ENCODE results near the gene TMC1. TPM values are rescaled to one million over a fixed set of nuclear protein-coding genes. Genes with fewer than 3 reads are reported as not detected.

The TMC1 gene
- total RNA-seq, 1 experiment from 2014 or later = 0.36 TPM

DNA sequence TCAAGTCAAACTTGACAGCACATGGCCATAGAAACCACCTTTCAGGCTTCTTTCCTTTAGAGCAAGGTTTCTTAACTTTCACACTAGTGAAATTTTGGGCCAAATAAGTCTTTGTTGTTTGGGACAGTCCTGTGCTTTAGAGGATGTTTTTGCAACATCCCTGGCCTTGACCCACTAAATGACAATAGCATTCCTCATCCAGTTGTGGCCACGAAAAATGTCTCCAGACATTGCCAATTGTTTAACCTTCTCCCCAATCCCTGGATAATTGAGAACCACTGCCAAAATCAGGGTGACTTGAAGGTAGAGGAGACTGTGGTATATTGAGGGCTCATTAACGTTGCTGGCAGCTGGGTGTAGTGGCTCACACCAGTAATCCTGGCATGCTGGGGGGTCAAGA lies 359.4 kb downstream of the TMC1 start:
- BruUV-seq (replicated peaks) = no TSS peak
- ATAC-seq (no peak), DNase-seq (ENCODE audit: low read depth, low spot score) (no peak)
- intact Hi-C loops (cut with micrococcal nuclease; ENCODE audit: unreplicated experiment) = no loop called here
- Histone ChIP-seq H3K4me3 (ENCODE audit: low read depth in 2 of 2, low read length in 2 of 2) (no peak overlapping the region), H3K9me3 (ENCODE audit: control insufficient read depth, insufficient read depth, low read depth, low read length) (no peaks in the 10 kb centered on the region), H3K36me3 (ENCODE audit: control insufficient read depth, insufficient read depth, low read length) (no peaks in the 10 kb centered on the region), H3K27ac (ENCODE audit: low read length) (no peak overlapping the region), H3K27me3 (ENCODE audit: control insufficient read depth, insufficient read depth, low read length) (no peaks in the 10 kb centered on the region), H3K4me1 (ENCODE audit: control insufficient read depth, insufficient read depth, low read length) (no peaks in the 10 kb centered on the region)
- TF ChIP-seq POLR2AphosphoS5 (IDR thresholded peaks at IDR 0.05; ENCODE audit: low read depth, low read length) = no peak
- no peak for TF ChIP-seq TCF7L2 (IDR thresholded peaks at IDR 0.05; ENCODE audit: low read depth, low read length)
- TF ChIP-seq, protein P1, sequence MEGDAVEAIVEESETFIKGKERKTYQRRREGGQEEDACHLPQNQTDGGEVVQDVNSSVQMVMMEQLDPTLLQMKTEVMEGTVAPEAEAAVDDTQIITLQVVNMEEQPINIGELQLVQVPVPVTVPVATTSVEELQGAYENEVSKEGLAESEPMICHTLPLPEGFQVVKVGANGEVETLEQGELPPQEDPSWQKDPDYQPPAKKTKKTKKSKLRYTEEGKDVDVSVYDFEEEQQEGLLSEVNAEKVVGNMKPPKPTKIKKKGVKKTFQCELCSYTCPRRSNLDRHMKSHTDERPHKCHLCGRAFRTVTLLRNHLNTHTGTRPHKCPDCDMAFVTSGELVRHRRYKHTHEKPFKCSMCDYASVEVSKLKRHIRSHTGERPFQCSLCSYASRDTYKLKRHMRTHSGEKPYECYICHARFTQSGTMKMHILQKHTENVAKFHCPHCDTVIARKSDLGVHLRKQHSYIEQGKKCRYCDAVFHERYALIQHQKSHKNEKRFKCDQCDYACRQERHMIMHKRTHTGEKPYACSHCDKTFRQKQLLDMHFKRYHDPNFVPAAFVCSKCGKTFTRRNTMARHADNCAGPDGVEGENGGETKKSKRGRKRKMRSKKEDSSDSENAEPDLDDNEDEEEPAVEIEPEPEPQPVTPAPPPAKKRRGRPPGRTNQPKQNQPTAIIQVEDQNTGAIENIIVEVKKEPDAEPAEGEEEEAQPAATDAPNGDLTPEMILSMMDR (IDR thresholded peaks at IDR 0.05) = no peak
- no peak for TF ChIP-seq SIN3A (IDR thresholded peaks at IDR 0.05; ENCODE audit: borderline replicate concordance, insufficient read depth, low read depth, low read length)
- TF ChIP-seq, protein P2, sequence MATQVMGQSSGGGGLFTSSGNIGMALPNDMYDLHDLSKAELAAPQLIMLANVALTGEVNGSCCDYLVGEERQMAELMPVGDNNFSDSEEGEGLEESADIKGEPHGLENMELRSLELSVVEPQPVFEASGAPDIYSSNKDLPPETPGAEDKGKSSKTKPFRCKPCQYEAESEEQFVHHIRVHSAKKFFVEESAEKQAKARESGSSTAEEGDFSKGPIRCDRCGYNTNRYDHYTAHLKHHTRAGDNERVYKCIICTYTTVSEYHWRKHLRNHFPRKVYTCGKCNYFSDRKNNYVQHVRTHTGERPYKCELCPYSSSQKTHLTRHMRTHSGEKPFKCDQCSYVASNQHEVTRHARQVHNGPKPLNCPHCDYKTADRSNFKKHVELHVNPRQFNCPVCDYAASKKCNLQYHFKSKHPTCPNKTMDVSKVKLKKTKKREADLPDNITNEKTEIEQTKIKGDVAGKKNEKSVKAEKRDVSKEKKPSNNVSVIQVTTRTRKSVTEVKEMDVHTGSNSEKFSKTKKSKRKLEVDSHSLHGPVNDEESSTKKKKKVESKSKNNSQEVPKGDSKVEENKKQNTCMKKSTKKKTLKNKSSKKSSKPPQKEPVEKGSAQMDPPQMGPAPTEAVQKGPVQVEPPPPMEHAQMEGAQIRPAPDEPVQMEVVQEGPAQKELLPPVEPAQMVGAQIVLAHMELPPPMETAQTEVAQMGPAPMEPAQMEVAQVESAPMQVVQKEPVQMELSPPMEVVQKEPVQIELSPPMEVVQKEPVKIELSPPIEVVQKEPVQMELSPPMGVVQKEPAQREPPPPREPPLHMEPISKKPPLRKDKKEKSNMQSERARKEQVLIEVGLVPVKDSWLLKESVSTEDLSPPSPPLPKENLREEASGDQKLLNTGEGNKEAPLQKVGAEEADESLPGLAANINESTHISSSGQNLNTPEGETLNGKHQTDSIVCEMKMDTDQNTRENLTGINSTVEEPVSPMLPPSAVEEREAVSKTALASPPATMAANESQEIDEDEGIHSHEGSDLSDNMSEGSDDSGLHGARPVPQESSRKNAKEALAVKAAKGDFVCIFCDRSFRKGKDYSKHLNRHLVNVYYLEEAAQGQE (IDR thresholded peaks at IDR 0.05; ENCODE audit: insufficient read depth in 1 of 2, low read depth in 2 of 2, low read length in 1 of 2) = no peak
- CTCF ChIA-PET = no interaction called here
- in situ Hi-C loops (cut with HindIII; ENCODE audit: low pct_unique_long_range_greater_than_20kb, low sequenced_read_pairs) = no loop called here
- POLR2A ChIA-PET = no interaction called here

DNA sequence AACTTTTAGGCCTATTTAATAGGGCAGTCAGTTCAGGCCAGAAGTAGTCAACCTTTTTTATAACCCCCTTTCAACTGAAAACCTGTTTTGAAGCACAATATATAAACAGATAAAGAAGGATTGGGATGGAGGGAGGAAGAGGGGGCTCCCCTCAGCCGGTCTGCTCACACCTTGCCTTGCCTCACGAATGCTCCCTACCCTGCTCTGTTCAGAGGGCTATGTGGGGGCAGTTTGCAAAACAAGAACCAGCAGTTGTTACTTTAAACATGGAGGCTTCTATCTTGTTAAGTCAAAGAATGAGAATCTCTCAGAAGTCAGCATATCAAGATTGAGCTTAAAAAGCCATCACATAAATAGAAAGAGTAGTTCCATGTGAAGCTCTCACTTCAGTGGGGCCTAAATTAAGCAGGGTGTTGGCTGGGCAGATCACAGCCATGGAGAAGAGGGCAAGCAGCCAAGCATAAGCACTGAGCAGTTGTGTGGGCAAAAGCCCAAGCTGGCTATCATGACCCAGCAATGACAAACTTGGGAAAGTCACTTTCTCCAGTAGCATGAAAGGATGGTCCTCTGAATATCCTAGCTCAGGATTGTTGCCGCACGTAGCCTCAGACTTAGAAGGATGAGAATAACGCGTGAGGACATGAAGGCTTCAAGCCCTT lies 360.8 kb downstream of the TMC1 start:
- ATAC-seq = no peak
- no peak overlapping the region for H3K4me3 ChIP-seq (ENCODE audit: low read depth in 2 of 2, low read length in 2 of 2)
- no peak overlapping the region for H3K27ac ChIP-seq (ENCODE audit: low read length)
- H3K27me3 ChIP-seq (ENCODE audit: control insufficient read depth, insufficient read depth, low read length) = no peaks in the 10 kb centered on the region
- in situ Hi-C loops (cut with HindIII; ENCODE audit: low pct_unique_long_range_greater_than_20kb, low sequenced_read_pairs) (no loop called here), intact Hi-C loops (cut with micrococcal nuclease; ENCODE audit: unreplicated experiment) (no loop called here)
- no peaks in the 10 kb centered on the region for H3K9me3 ChIP-seq (ENCODE audit: control insufficient read depth, insufficient read depth, low read depth, low read length)
- no TSS peak for BruUV-seq (replicated peaks)
- H3K36me3 ChIP-seq (ENCODE audit: control insufficient read depth, insufficient read depth, low read length) = no peaks in the 10 kb centered on the region
- no peaks in the 10 kb centered on the region for H3K4me1 ChIP-seq (ENCODE audit: control insufficient read depth, insufficient read depth, low read length)
- CTCF ChIA-PET = no interaction called here
- DNase-seq (ENCODE audit: low read depth, low spot score) = no peak
- POLR2A ChIA-PET = no interaction called here
- TF ChIP-seq, protein P1 (IDR thresholded peaks at IDR 0.05) = no peak
- TF ChIP-seq, protein P2 (IDR thresholded peaks at IDR 0.05; ENCODE audit: insufficient read depth in 1 of 2, low read depth in 2 of 2, low read length in 1 of 2) = no peak
- TF ChIP-seq TCF7L2 (IDR thresholded peaks at IDR 0.05; ENCODE audit: low read depth, low read length) (no peak), POLR2AphosphoS5 (IDR thresholded peaks at IDR 0.05; ENCODE audit: low read depth, low read length) (no peak), SIN3A (IDR thresholded peaks at IDR 0.05; ENCODE audit: borderline replicate concordance, insufficient read depth, low read depth, low read length) (no peak)

Data from Panc1 (cell line).